ENCODE results near the gene ALDH3B1. TPM values are rescaled to one million over a fixed set of nuclear protein-coding genes. Genes with fewer than 3 reads are reported as not detected.
A peak's percentile ranks its signal among the peaks of the same experiment; 100 is the strongest.

The ALDH3B1 gene
- total and polyA plus RNA-seq, 5 donors from 2014 or later, result not detected

- H3K36me3 Mint-ChIP-seq, result no peaks in the 10 kb centered on the region
- no peaks in the 10 kb centered on the region for H3K27me3 ChIP-seq (ENCODE audit: control insufficient read depth, insufficient read depth, low read length)
- no peaks in the 10 kb centered on the region for H3K4me1 ChIP-seq (ENCODE audit: control insufficient read depth, insufficient read depth, low read length, poor library complexity, severe bottlenecking)
- peaks cover 5% of the 10 kb centered on the region for H3K27me3 Mint-ChIP-seq
- ATAC-seq (ENCODE audit: low read depth in 2 of 2) (no peak), DNase-seq (no peak)
- no peak overlapping the region for H3K27ac ChIP-seq (ENCODE audit: insufficient read depth, low read length, poor library complexity, severe bottlenecking)
- H3K9me3 ChIP-seq (ENCODE audit: control insufficient read depth in 2 of 2, low read length in 2 of 2), result no peaks in the 10 kb centered on the region
- H3K9me3 Mint-ChIP-seq, result peaks cover 0 to 1% (median 0%) of the 10 kb centered on the region in 7 donors
- no peak overlapping the region for H3K4me3 ChIP-seq (ENCODE audit: low read depth, low read length)
- peaks cover 0 to 4% (median 0%) of the 10 kb centered on the region in 4 donors for H3K4me1 Mint-ChIP-seq
- H3K27ac Mint-ChIP-seq, result no peak overlapping the region
- no peaks in the 10 kb centered on the region for H3K36me3 ChIP-seq (ENCODE audit: control insufficient read depth, insufficient read depth, low read length)
- no peak overlapping the region for H3K4me3 Mint-ChIP-seq
These were observed 3.6 kb downstream of the ALDH3B1 start for GRCh38 chr11:68013611-68014156.

- Mint-ChIP-seq H3K27me3 (peaks cover 3% of the 10 kb centered on the region), H3K27ac (no peak overlapping the region), H3K9me3 (peaks cover 0 to 1% (median 0%) of the 10 kb centered on the region in 7 donors), H3K4me1 (peaks cover 0 to 2% (median 0%) of the 10 kb centered on the region in 4 donors), H3K4me3 (no peak overlapping the region), H3K36me3 (no peaks in the 10 kb centered on the region)
- no peaks in the 10 kb centered on the region for H3K9me3 ChIP-seq (ENCODE audit: control insufficient read depth in 2 of 2, low read length in 2 of 2)
- DNase-seq, result no peak
- no peaks in the 10 kb centered on the region for H3K36me3 ChIP-seq (ENCODE audit: control insufficient read depth, insufficient read depth, low read length)
- no peaks in the 10 kb centered on the region for H3K27me3 ChIP-seq (ENCODE audit: control insufficient read depth, insufficient read depth, low read length)
- H3K4me3 ChIP-seq (ENCODE audit: low read depth, low read length), result no peak overlapping the region
- peak in 1 of 2 donors; percentile 29 for ATAC-seq (ENCODE audit: low read depth in 2 of 2)
- H3K4me1 ChIP-seq (ENCODE audit: control insufficient read depth, insufficient read depth, low read length, poor library complexity, severe bottlenecking), result no peaks in the 10 kb centered on the region
- H3K27ac ChIP-seq (ENCODE audit: insufficient read depth, low read length, poor library complexity, severe bottlenecking), result no peak overlapping the region
These were observed 4.2 kb downstream of the ALDH3B1 start for GRCh38 chr11:68014157-68014946.

GRCh38 chr11:68014947-68015447 lies 4.9 kb downstream of the ALDH3B1 start:
- ATAC-seq (ENCODE audit: low read depth in 2 of 2), result no peak
- H3K27ac Mint-ChIP-seq, result no peak overlapping the region
- Histone ChIP-seq H3K27me3 (ENCODE audit: control insufficient read depth, insufficient read depth, low read length) (no peaks in the 10 kb centered on the region), H3K36me3 (ENCODE audit: control insufficient read depth, insufficient read depth, low read length) (no peaks in the 10 kb centered on the region), H3K4me1 (ENCODE audit: control insufficient read depth, insufficient read depth, low read length, poor library complexity, severe bottlenecking) (no peaks in the 10 kb centered on the region), H3K4me3 (ENCODE audit: low read depth, low read length) (no peak overlapping the region), H3K27ac (ENCODE audit: insufficient read depth, low read length, poor library complexity, severe bottlenecking) (no peak overlapping the region), H3K9me3 (ENCODE audit: control insufficient read depth in 2 of 2, low read length in 2 of 2) (no peaks in the 10 kb centered on the region)
- no peaks in the 10 kb centered on the region for H3K4me1 Mint-ChIP-seq
- no peak for DNase-seq
- no peaks in the 10 kb centered on the region for H3K27me3 Mint-ChIP-seq
- no peaks in the 10 kb centered on the region for H3K36me3 Mint-ChIP-seq
- H3K4me3 Mint-ChIP-seq, result no peak overlapping the region
- peaks cover 0 to 1% (median 0%) of the 10 kb centered on the region in 7 donors for H3K9me3 Mint-ChIP-seq

- no peaks in the 10 kb centered on the region for H3K4me1 Mint-ChIP-seq
- no peaks in the 10 kb centered on the region for H3K36me3 ChIP-seq (ENCODE audit: control insufficient read depth, insufficient read depth, low read length)
These were observed 5.3 kb downstream of the ALDH3B1 start for GRCh38 chr11:68015467-68015866.

GRCh38 chr11:68016161-68016903 lies 6.2 kb downstream of the ALDH3B1 start:
- no peak for DNase-seq
- no peak for ATAC-seq (ENCODE audit: low read depth in 2 of 2)
- Histone ChIP-seq H3K27ac (ENCODE audit: insufficient read depth, low read length, poor library complexity, severe bottlenecking) (no peak overlapping the region), H3K4me1 (ENCODE audit: control insufficient read depth, insufficient read depth, low read length, poor library complexity, severe bottlenecking) (no peaks in the 10 kb centered on the region), H3K36me3 (ENCODE audit: control insufficient read depth, insufficient read depth, low read length) (no peaks in the 10 kb centered on the region), H3K27me3 (ENCODE audit: control insufficient read depth, insufficient read depth, low read length) (no peaks in the 10 kb centered on the region), H3K4me3 (ENCODE audit: low read depth, low read length) (no peak overlapping the region), H3K9me3 (ENCODE audit: control insufficient read depth in 2 of 2, low read length in 2 of 2) (no peaks in the 10 kb centered on the region)
- no peak overlapping the region for H3K4me3 Mint-ChIP-seq
- H3K27me3 Mint-ChIP-seq, result no peaks in the 10 kb centered on the region
- no peak overlapping the region for H3K27ac Mint-ChIP-seq
- H3K9me3 Mint-ChIP-seq, result peaks cover 0 to 1% (median 0%) of the 10 kb centered on the region in 7 donors
- no peaks in the 10 kb centered on the region for H3K36me3 Mint-ChIP-seq
- no peaks in the 10 kb centered on the region for H3K4me1 Mint-ChIP-seq

More at GRCh38 chr11:68015467-68015866, 5.3 kb downstream of the ALDH3B1 start:
- Mint-ChIP-seq H3K36me3 (no peaks in the 10 kb centered on the region), H3K4me3 (no peak overlapping the region), H3K27me3 (no peaks in the 10 kb centered on the region), H3K27ac (no peak overlapping the region), H3K9me3 (peaks cover 0 to 1% (median 0%) of the 10 kb centered on the region in 7 donors)
- Histone ChIP-seq H3K27me3 (ENCODE audit: control insufficient read depth, insufficient read depth, low read length) (no peaks in the 10 kb centered on the region), H3K9me3 (ENCODE audit: control insufficient read depth in 2 of 2, low read length in 2 of 2) (no peaks in the 10 kb centered on the region), H3K4me1 (ENCODE audit: control insufficient read depth, insufficient read depth, low read length, poor library complexity, severe bottlenecking) (no peaks in the 10 kb centered on the region), H3K4me3 (ENCODE audit: low read depth, low read length) (no peak overlapping the region), H3K27ac (ENCODE audit: insufficient read depth, low read length, poor library complexity, severe bottlenecking) (no peak overlapping the region)
- DNase-seq, result no peak
- no peak for ATAC-seq (ENCODE audit: low read depth in 2 of 2)

- Mint-ChIP-seq H3K36me3 (no peaks in the 10 kb centered on the region), H3K9me3 (no peaks in the 10 kb centered on the region), H3K27me3 (no peaks in the 10 kb centered on the region), H3K27ac (no peak overlapping the region), H3K4me1 (no peaks in the 10 kb centered on the region), H3K4me3 (no peak overlapping the region)
- Histone ChIP-seq H3K4me1 (ENCODE audit: control insufficient read depth, insufficient read depth, low read length, poor library complexity, severe bottlenecking) (no peaks in the 10 kb centered on the region), H3K9me3 (ENCODE audit: control insufficient read depth in 2 of 2, low read length in 2 of 2) (no peaks in the 10 kb centered on the region), H3K27me3 (ENCODE audit: control insufficient read depth, insufficient read depth, low read length) (no peaks in the 10 kb centered on the region), H3K27ac (ENCODE audit: insufficient read depth, low read length, poor library complexity, severe bottlenecking) (no peak overlapping the region), H3K36me3 (ENCODE audit: control insufficient read depth, insufficient read depth, low read length) (no peaks in the 10 kb centered on the region), H3K4me3 (ENCODE audit: low read depth, low read length) (no peak overlapping the region)
- ATAC-seq (ENCODE audit: low read depth in 2 of 2) (no peak), DNase-seq (no peak)
These were observed 7.0 kb downstream of the ALDH3B1 start for GRCh38 chr11:68016904-68017817.
